ENCODE data around the gene AGAP3.

DNA sequence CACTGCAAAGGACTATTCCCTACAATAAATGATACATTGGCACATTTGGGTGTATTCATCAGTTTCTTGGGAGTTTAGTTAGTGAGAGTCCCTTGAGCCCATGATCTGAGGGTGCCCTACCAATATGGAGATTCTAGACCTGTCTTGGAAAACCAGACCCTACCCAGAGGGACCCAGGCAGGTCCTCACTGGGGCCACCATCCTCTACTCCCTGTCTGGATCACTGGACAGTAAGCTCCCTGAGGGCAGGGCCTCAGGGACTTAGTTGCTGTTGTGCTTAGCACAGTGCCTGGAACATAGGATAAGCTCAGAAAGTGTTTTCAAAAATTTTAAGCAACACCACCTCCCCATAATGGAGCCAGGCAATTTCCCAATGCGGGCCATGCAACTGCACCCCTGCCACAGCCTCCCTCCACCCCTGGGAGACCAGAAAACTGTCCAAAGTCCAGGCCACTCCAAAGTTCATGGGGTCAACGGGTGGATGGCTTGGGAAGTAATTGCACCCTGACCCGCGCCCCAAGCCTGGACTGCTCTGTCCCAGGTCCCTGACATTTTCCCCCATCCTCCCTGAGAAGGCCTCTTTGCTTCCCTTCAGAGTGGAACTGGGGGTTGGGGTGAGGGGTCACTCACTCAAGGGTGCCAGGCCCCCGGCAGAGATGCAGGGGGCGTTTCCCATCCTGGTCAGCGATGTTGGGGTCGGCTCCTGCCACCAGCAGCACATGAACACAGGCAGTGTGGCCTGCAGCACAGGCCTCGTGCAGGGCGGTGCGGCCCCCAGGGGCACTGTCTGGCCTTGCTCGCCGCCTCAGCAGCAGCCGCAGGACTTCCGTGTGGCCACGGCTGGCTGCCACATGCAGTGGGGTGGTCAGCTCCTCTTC, 99.7 kb downstream of the AGAP3 start:
- TF ChIP-seq CTCF (conservative IDR thresholded peaks at IDR 0.05 in 1 of 2, IDR thresholded peaks at IDR 0.05 in 1 of 2; ENCODE audit: extremely low read depth in 1 of 2, insufficient read depth in 1 of 2, low read depth in 1 of 2, low read length in 2 of 2) (no peak), EZH2 (IDR thresholded peaks at IDR 0.05; ENCODE audit: borderline replicate concordance, low read length) (no peak)
